GM19438 (cell line): ENCODE measurements around the gene LRCH1.
"Not testable (repeated sequence)": the region's sequence is repeated elsewhere in the genome, so short reads cannot be mapped to it uniquely, and the experiment has no call there.

Experiments used
- ATAC-seq: cut with Tn5 transposase; IDR thresholded peaks from one replicate; pipeline ENCODE4 v1.9.1; 2021; ENCODE audit warnings: low read depth; ENCODE audit not compliant: unreplicated experiment

LRCH1 gene

GRCh38 chr13:46738055-46738454 is 185.1 kb downstream of the LRCH1 start:
- ATAC-seq = no peak

DNA sequence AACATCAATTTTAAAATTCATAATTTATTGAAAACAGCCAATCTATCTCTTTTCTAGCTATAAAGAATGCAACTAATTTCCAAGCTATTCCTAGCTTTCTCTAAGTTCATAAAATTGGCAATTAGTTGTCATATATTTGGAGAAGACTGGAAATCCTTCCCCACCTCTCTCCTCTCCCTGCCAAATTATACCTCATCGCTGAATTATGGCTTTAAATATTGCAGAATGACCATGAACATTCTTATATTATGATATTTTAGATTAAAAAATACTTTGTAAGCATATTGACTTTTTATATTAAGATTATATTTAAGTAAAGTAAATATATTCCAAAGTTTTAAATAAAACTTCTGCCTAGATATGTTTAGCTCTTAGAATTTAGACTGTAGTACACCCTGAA is 185.8 kb downstream of the LRCH1 start:
- ATAC-seq = no peak

- ATAC-seq = no peak
Measured at GRCh38 chr13:46739447-46740098, 186.6 kb downstream of the LRCH1 start.

- ATAC-seq = no peak
Measured at GRCh38 chr13:46743191-46743590, 190.2 kb downstream of the LRCH1 start.

- no peak for ATAC-seq
Measured at GRCh38 chr13:46745062-46745461, 192.1 kb downstream of the LRCH1 start.

DNA sequence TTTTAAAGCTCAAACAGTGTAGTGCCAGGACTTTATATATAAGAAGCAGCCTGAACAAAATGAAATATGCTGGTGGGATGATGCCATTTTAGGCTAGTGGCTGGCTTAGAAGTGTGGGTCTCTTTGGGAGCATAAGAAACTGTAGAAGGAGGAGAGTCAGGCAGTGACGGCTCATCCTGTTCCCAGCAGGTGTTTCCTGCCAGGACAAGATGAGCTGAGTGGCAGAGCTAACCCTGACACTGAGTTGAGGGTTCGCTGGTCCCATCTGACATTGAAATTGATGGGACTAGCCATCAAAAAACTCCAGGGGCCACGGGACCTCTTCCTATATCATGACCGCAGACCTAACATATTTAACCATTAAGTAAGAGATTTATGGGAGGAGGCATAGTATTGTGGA is 192.7 kb downstream of the LRCH1 start:
- ATAC-seq = no peak

- ATAC-seq = no peak
Measured at GRCh38 chr13:46747031-46747820, 194.3 kb downstream of the LRCH1 start.

DNA sequence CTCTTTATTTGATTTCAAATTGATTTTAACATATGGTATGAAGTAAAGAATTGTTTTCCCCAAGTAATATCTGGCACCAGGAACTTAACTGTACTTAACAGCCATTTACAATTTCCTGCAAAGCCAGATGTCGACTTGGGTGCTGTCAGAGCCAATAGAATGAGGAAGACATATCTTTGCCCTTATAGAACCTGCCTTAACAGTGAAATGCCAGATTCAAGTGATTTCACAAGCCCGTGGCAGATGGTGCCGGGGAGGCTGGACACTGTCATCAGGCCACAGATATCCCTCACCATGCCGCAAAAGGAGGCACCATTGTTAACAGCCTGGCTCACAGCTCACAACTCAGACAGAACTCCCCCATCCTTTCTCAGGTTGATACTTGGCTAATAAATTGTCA is 195.3 kb downstream of the LRCH1 start:
- ATAC-seq = no peak

DNA sequence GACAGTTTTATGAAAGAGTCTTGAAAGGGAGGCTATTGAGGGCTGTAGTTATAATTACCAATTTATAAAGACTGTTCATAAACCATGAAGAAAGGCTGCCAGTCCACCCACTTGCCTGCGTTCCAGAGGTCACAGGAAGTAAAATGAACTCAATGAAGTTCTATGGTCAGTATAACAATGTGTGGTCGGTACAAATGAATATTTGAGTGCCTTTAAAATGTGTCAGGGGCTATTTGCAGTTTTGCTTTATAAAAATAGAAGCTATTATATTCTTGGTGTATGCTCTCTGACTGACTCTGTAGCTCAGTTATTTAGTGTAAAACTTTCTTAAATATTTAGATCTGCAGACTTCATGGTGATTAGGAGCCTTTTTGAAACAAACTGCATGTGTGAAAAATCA is 197.0 kb downstream of the LRCH1 start:
- no peak for ATAC-seq

GRCh38 chr13:46751811-46752635 is 199.1 kb downstream of the LRCH1 start:
- ATAC-seq = peak; percentile 69

DNA sequence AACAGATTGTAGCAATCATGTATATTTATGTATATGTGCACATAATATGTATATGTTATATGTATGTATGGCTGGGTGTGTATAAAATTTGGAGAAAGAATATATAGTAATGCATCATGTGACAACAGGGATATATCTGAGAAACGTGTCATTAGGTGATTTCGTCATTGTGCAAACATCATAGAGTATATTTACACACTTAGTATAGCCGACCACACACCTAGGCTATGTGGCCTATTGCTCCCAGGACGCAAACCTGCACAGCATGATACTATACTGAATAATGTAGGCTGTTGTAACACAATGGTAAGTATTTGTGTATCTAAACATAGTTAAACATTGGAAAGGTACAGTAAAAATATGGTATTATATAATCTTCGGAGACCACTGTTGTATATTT is 200.2 kb downstream of the LRCH1 start:
- no peak for ATAC-seq

DNA sequence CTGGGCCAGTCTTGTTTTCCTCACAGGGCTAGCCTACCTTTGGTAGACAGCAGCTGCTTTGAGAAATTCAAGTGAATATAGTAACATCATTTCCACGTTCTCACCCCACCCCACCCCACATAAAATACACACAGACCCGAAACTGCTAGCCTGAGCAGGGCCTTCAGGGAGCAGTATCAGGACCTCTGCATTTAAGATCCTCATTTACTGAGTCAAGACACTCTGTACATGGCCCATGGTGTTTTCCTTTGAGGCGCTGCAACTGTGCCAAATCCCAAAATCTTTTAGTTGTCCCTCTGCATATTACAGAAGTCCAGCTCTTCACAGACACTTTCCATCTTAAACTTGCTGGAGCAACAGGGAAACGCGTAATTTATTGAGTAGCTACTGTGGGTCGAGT is 200.9 kb downstream of the LRCH1 start:
- ATAC-seq = no peak

DNA sequence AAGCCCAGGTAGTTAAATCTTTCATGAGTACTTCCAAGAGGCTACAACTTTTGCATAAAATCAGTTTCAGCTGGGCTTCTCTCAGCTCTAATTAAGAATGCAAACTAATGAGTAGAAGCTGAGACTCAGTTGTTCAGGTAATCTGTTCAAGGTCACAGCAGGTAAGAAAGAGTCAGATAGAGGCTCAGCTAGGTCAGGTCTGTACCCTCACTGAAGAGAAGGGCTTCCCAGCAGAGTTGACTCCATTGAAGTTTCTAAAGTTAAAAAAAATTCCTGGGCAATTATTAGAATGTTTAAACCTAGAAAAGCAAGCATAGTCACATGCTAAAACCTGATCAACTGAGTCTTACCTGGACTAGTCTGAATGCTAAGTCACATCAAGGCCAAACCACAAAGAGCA is 201.8 kb downstream of the LRCH1 start:
- ATAC-seq = no peak

DNA sequence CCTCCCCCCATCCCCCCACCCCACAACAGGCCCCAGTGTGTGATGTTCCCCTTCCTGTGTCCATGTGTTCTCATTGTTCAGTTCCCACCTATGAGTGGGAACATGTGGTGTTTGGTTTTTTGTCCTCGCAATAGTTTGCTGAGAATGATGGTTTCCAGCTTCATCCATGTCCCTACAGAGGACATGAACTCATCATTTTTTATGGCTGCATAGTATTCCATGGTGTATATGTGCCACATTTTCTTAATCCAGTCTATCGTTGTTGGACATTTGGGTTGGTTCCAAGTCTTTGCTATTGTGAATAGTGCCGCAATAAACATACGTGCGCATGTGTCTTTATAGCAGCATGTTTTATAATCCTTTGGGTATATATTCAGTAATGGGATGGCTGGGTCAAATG is 202.5 kb downstream of the LRCH1 start:
- ATAC-seq = not testable (repeated sequence)

- no peak for ATAC-seq
Measured at GRCh38 chr13:46756977-46757376, 204.0 kb downstream of the LRCH1 start.

DNA sequence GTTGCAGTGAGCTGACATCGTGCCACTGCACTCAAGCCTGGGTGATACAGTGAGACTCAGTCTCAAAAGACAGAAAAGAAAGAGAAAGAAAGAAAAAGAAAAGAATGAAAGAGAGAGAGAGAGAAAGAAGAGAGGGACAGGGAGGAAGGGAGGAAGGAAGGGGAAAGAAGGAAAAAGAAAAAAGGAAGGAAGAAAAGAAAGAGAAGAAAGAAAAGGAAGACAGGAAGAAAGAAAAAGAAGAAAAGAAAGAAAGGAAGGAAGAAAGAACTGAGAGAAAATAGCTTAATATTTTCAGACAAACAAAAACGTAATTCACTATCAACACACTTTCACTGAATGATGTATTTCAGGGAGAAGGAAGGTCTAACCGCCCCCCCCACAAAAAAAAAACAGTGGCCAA is 204.7 kb downstream of the LRCH1 start:
- ATAC-seq = no peak

GRCh38 chr13:46759846-46760245 is 206.9 kb downstream of the LRCH1 start:
- no peak for ATAC-seq

GRCh38 chr13:46761174-46761573 is 208.2 kb downstream of the LRCH1 start:
- no peak for ATAC-seq

- ATAC-seq = no peak
Measured at GRCh38 chr13:46761866-46762265, 208.9 kb downstream of the LRCH1 start.

GRCh38 chr13:46769925-46770324 is 217.0 kb downstream of the LRCH1 start:
- ATAC-seq = not testable (repeated sequence)

GRCh38 chr13:46771693-46772092 is 218.7 kb downstream of the LRCH1 start:
- ATAC-seq = no peak
